Lower lobe of right lung (tissue), 2 donors: Measurements from ENCODE around the gene ABHD6. TPM values are rescaled to one million over a fixed set of nuclear protein-coding genes. Genes with fewer than 3 reads are reported as not detected.
"Not testable (repeated sequence)": the region's sequence is repeated elsewhere in the genome, so short reads cannot be mapped to it uniquely, and the experiment has no call there.

ENCODE experiments used
- ATAC-seq, 2 donors: fragments of 200-7000 bp; cut with Tn5 transposase; one replicate each; pipeline ENCODE4 v1.9.1; 2020 to 2022; ENCODE audit warnings: mild to moderate bottlenecking in 2 of 2, moderate library complexity in 2 of 2
- DNase-seq: peaks from one replicate; pipeline ENCODE4 v3.0.0-alpha.2; 2020
- H3K27ac ChIP-seq: fragments of 200-600 bp; one replicate; pipeline ENCODE4 v1.8.0; 2022
- H3K27me3 ChIP-seq: fragments of 200-600 bp; one replicate; pipeline ENCODE4 v1.8.0; 2022; ENCODE audit warnings: low read depth
- H3K36me3 ChIP-seq: fragments of 200-600 bp; one replicate; pipeline ENCODE4 v1.8.0; 2022; ENCODE audit warnings: mild to moderate bottlenecking
- H3K4me1 ChIP-seq: fragments of 200-600 bp; one replicate; pipeline ENCODE4 v1.8.0; 2022
- H3K4me3 ChIP-seq: fragments of 200-600 bp; one replicate; pipeline ENCODE4 v1.8.0; 2022; ENCODE audit warnings: mild to moderate bottlenecking
- H3K9me3 ChIP-seq: fragments of 200-600 bp; one replicate; pipeline ENCODE4 v1.8.0; 2022
- intact Hi-C: fragments of 100-400 bp; cut with DNase I; formaldehyde crosslinking; loops from one replicate; pipeline ENCODE4 v1.11.0; 2022
- total RNA-seq: library from RNA; stranded (reverse); fragmentation: NEBNext Ultra II Directional; extraction: Animal tissue kit (Norgen Biotek cat#: 25700); gene quantifications from one replicate; pipeline ENCODE4 v1.2.1, GENCODE V29; 2021
- TF ChIP-seq, protein P1 (sequence below): fragments of 200-600 bp; IDR thresholded peaks from one replicate; pipeline ENCODE4 v1.8.0; 2022; ENCODE audit warnings: antibody characterized with exemption, mild to moderate bottlenecking
- donor health status: DM: no; HTN: yes; CAD: no; lungs with severe emphysema.

The ABHD6 gene
- total RNA-seq, 1 donor from 2014 or later: 16.2 TPM

DNA sequence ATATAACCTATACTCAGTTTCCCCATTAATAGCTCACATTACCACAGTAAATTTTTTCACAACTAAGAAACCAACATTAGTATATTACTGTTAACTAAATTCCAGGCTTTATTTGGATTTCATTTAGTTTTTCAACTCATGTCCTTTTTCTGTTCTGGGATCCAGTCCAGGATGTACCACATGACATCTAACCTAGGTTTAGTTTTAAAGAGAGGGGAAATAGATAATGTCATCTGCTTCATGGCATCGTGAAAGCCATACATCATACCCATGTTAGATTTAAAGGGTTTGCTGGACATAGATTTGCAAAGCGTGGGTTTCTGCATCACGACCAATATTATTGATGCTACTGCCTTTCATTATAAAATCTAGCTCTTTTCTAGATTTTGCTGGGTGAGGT is 35.3 kb downstream of the ABHD6 start:
- Histone ChIP-seq H3K27ac (no peak overlapping the region), H3K27me3 (no peaks in the 10 kb centered on the region), H3K9me3 (no peaks in the 10 kb centered on the region), H3K4me3 (no peak overlapping the region), H3K36me3 (peaks cover 40% of the 10 kb centered on the region), H3K4me1 (peaks cover 7% of the 10 kb centered on the region)
- intact Hi-C loops: no loop called here
- ATAC-seq (no peak), DNase-seq (no peak)
- TF ChIP-seq, protein P1, sequence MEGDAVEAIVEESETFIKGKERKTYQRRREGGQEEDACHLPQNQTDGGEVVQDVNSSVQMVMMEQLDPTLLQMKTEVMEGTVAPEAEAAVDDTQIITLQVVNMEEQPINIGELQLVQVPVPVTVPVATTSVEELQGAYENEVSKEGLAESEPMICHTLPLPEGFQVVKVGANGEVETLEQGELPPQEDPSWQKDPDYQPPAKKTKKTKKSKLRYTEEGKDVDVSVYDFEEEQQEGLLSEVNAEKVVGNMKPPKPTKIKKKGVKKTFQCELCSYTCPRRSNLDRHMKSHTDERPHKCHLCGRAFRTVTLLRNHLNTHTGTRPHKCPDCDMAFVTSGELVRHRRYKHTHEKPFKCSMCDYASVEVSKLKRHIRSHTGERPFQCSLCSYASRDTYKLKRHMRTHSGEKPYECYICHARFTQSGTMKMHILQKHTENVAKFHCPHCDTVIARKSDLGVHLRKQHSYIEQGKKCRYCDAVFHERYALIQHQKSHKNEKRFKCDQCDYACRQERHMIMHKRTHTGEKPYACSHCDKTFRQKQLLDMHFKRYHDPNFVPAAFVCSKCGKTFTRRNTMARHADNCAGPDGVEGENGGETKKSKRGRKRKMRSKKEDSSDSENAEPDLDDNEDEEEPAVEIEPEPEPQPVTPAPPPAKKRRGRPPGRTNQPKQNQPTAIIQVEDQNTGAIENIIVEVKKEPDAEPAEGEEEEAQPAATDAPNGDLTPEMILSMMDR: no peak

DNA sequence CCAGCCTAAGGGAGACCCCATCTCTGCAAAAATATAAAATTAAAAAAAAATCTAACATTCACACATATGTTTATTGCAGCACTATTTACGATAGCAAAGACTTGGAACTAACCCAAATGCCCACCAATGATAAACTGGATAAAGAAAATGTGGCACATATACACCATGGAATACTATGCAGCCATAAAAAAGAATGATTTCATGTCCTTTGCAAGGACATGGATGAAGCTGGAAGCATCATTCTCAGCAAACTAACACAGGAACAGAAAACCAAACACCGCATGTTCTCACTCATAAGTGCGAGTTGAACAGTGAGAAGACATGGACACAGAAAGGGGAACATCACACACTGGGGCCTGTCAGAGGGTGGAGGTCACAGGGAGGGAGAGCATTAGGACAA is 35.8 kb downstream of the ABHD6 start:
- H3K4me3 ChIP-seq, H3K9me3 ChIP-seq, intact Hi-C loops, DNase-seq, H3K27me3 ChIP-seq, ATAC-seq, H3K27ac ChIP-seq, H3K4me1 ChIP-seq: not testable (repeated sequence)
- peaks cover 38% of the 10 kb centered on the region for H3K36me3 ChIP-seq

DNA sequence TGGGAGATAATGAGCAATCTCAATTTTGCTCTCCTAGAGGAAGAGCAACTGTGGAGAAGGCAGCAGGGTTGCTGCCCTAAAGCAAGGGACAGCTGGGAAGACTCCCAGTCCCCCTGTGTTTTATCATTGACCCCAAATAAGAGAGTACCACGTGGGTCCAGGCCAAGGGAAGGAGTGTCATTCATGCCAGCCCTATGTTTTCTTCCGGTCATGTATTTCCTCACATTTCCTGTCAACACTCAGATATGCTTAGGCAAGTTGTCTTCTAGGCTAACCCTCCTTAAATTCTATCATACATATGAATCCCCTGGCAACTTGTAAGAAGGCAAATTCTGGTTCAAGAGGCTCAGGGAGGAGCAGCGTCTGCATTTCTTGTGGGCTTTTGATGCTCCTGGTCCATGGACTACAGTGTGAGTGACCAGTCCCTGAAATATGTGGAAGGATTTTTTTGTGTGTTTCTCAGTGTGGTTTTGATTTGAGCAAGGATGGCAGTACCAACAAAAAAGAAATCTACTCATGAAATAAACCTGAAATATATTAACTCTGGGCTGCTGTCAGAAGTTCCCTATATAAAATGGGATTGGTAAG is 36.5 kb downstream of the ABHD6 start:
- ATAC-seq (no peak), DNase-seq (no peak)
- Histone ChIP-seq H3K4me1 (peaks cover 7% of the 10 kb centered on the region), H3K27ac (no peak overlapping the region), H3K27me3 (no peaks in the 10 kb centered on the region), H3K9me3 (no peaks in the 10 kb centered on the region), H3K4me3 (no peak overlapping the region), H3K36me3 (peaks cover 35% of the 10 kb centered on the region)
- intact Hi-C loops: no loop called here
- TF ChIP-seq, protein P1: no peak

DNA sequence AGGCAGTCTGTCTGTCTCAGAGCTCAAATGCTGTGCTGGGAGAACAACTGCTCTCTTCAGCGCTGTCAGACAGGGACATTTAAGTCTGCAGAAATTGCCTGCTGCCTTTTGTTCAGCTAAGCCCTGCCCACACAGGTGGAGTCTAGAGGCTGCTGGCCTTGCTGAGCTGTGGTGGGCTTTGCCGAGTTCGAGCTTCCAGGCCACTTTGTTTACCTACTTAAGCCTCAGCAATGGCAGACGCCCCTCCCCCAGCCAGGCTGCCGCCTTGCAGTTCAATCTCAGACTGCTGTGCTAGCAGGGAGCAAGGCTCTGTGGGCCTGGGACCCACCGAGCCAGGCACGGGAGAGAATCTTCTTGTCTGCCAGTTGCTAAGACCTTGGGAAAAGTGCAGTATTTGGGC is 43.5 kb downstream of the ABHD6 start:
- Histone ChIP-seq H3K9me3 (no peaks in the 10 kb centered on the region), H3K27me3 (no peaks in the 10 kb centered on the region), H3K36me3 (peaks cover 35% of the 10 kb centered on the region), H3K4me3 (no peak overlapping the region), H3K4me1 (no peaks in the 10 kb centered on the region), H3K27ac (no peak overlapping the region)
- ATAC-seq (no peak), DNase-seq (no peak)
- TF ChIP-seq, protein P1: no peak
- intact Hi-C loops: no loop called here

DNA sequence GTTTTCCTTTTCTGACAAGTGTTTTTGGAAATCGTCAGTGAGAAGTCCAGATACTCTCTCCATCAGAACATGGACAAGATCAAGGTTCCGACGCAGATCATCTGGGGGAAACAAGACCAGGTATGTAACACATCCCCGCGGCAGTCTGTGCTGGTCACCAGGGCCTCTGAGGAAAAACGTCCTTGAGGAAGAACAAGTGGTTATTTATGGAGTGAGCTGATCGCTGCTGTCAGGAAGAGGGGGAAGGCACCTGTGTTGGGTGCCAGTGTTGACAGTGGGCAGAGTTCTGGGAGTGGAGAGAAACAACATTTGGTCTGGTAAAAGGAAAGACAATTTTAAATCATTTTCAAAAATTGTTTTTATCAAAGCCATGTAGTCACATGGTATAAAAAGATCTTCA is 47.7 kb downstream of the ABHD6 start:
- no peak overlapping the region for H3K4me3 ChIP-seq

DNA sequence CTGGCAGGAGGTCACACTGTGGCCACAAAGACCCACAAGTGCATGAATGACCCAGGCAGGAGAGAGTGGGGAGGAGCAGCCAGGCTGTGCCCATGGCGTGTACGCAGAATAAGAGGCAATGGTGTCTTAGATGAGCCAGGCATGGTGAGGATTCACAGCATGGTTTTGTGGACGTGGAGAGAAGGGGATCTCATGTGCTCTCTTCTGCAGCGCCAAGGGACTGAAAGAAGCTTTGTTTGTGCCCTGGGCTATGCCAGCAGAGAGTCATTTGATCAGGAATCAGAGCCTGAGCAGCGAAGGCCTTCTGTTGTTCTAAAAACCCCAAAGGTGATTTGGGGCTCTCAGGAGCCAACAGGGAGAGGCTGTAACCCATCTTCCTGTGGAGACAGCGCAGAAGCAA is 49.8 kb downstream of the ABHD6 start:
- no peak overlapping the region for H3K4me3 ChIP-seq
- TF ChIP-seq, protein P1: no peak
- ATAC-seq (no peak), DNase-seq (no peak)
- intact Hi-C loops: no loop called here
- H3K36me3 ChIP-seq: peaks cover 37% of the 10 kb centered on the region
- H3K4me1 ChIP-seq: no peaks in the 10 kb centered on the region
- H3K27me3 ChIP-seq: no peaks in the 10 kb centered on the region
- no peak overlapping the region for H3K27ac ChIP-seq
- no peaks in the 10 kb centered on the region for H3K9me3 ChIP-seq

More for the DNA sequence above, 47.7 kb downstream of the ABHD6 start:
- intact Hi-C loops: no loop called here
- H3K4me1 ChIP-seq: no peaks in the 10 kb centered on the region
- H3K9me3 ChIP-seq: no peaks in the 10 kb centered on the region
- DNase-seq (no peak), ATAC-seq (no peak)
- H3K36me3 ChIP-seq: peaks cover 49% of the 10 kb centered on the region
- H3K27me3 ChIP-seq: no peaks in the 10 kb centered on the region
- no peak overlapping the region for H3K27ac ChIP-seq
- TF ChIP-seq, protein P1: no peak
